Effector CD8-positive, alpha-beta T cell (primary cell): Measurements from ENCODE around the gene THRA.
A peak's percentile ranks its signal among the peaks of the same experiment; 100 is the strongest.

Source experiments
- DNase-seq: peaks from one replicate; lab custom pipeline; 2025; lab: John Stamatoyannopoulos, UW

Gene THRA

DNA sequence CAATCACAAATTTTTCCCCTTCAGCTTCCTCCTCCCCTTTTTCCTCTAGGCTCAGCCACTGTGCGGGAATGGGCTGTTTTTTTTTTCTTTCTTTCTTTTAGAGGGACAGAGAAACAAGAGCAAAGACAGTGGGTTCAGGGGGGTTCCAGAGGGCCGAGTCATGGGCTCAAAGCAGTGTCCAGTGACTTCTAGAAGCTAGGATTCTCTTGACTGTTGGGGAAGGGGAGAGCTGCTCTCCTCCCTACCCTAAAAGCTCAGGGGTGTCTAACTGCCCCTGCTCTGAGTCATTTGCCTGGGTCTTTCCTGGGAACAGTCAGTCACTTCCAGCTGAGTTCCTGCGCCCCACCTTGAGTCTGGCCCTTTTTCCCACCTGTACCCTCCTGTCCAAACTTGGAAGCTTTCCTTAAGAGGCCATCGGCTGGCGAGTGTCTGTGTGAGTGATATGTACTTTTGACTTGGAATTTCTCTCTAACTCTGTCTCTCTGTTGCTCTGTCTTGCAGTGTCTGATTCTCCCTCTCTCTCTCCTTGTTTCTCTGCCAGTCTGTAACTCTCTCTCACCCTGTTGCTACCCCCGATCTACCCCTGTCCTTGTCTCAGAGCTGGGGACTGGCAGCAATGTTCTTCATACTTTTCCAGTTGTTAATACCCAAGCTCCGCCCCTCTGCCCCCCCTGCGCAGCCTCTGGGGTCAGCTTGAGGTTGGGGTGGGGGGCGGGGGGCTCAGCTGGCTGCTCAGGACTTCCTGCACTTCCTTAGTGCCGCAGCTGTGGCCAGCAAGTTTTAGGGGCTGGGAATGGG is 2.4 kb downstream of the THRA start:
- DNase-seq, result no peak

- no peak for DNase-seq
Measured at GRCh38 chr17:40065769-40066510, 3.2 kb downstream of the THRA start.

GRCh38 chr17:40067710-40068109 is 4.9 kb downstream of the THRA start:
- no peak for DNase-seq

DNA sequence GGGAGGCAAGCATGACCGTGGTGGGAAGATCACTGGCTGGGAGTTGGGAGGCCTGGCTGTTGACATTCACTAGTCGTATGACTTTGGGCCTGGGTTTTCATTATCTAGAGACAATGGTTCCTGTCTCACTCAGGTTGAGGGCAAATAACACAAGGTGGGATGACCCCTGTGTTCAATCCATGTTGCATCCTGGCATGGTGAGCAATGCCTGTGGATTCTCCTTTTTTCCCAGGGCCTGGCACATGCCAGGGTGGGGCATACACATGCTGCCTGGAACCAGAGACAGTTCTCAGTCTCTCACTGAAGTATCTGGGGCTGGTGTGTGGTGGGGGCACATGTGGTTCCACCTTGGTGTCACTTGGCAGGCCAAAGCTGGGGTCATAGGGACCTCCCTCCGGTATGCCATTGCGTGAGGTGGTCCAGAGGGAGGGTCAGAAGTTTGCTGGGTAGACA is 5.4 kb downstream of the THRA start:
- DNase-seq, result no peak

GRCh38 chr17:40068584-40068916 is 5.8 kb downstream of the THRA start:
- DNase-seq, result no peak

DNA sequence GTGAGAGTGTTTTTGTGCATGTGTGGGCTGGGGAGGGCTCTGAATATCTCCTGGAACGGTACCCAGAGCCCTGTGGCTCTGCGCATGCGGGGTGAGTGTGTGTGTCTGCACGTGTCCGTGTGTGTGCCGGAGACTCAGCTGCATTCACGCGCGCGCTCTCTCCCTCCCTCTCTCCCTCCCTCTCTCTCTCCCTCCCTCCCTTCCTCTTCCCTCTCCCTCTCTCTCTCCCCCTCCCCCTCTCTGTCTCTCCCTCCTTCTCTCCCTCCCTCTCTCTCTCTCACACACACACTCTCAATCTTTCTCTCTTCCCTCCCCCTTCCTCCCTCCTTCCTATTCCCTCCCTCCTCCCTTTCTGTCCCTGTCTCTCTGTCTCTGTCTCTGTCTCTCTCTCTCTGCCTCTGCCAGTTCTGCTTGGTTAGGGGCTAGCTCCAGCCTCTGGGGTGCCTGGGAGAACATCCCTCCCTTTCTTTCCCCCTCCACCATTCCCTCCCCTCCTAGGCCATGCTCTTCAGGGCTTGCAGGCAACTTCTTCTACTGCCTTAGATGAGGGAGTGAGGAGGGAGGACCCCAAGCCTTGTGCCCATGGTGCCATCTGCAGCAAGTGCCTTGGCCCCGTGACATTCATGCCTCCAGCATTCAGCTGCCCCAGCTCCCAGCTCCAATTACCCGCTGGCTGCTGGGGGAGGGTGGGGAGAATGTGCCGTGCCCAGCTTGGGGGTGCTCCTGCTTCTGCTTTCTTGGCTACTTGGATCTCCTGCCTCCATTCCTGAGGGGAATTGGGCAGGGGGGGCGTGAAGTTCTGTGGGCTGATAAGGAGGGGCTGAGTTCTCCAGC is 6.4 kb downstream of the THRA start:
- DNase-seq, result peak; percentile 46

GRCh38 chr17:40069751-40070708 is 7.3 kb downstream of the THRA start:
- DNase-seq, result peak; percentile 22

GRCh38 chr17:40070709-40071312 is 8.0 kb downstream of the THRA start:
- no peak for DNase-seq

DNA sequence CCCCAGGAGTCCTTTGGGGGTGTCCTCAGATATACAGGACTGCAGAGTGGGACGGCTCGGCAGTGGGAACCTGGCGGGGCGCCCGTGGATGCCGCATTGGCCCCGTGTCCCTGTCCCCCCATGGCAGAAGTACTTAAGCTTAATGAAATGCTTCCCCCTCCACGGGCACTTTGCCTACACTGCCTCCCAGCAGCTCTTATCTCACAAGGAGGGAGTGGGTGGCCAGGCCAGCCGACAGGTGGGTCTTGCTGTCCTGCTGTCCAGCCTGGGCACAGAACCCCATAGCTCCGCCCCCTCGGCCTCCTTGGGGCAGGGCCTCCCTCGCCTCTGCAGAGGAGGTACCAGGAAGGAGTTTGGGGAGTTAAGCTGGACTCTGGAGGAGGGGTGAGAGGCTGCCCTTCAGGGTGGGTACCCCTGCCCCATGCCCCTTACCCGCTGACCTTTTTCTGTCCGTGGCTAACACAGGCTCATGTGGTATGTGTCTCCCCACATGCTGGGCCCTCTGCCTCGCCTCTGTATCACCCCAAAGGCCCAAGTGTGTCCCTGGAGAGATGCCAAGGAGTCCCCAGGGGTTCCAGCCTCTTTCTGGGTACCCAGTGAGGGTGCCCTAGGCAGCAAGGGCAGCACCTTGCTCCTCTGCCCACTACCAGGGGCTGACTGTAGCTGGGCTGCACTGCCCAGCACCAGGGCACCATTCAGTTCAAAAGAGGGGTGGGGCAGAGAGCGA is 8.7 kb downstream of the THRA start:
- DNase-seq, result no peak

GRCh38 chr17:40072040-40072734 is 9.4 kb downstream of the THRA start:
- no peak for DNase-seq

GRCh38 chr17:40072735-40073346 is 10.1 kb downstream of the THRA start:
- DNase-seq, result no peak

DNA sequence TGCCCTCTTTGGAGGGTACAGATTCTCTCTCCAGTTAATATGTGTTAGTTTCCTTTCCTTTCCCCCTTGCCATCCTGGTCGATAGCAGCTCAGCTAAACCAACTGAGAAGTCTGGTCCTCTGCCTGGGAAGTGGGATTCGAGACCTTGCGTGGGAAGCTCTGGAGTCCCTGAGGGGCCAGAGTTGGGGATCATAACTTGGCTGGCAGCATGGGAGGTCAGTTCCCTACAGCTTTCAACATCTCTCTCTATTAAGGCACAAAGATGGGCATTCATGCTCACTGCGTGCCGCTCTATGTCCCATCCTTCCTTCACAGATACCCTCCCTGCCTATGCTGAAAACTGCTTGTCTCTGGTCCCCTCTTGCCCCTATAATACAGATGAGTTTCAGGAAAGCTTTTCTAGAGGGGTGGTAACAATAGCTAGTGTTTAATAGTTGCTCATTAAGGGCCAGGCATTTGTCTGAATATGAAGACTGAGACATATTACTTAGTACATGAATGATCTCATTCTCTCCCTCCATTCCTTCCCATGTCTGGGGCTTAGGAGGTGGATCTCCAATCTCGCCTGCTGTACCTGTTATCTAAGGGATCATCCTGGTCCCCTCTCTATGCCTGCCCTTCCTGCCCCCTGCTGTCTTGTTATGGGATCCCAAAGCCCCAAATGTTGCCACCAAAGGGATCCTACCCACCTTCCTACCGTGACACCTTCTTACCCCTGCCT is 10.8 kb downstream of the THRA start:
- DNase-seq, result no peak

DNA sequence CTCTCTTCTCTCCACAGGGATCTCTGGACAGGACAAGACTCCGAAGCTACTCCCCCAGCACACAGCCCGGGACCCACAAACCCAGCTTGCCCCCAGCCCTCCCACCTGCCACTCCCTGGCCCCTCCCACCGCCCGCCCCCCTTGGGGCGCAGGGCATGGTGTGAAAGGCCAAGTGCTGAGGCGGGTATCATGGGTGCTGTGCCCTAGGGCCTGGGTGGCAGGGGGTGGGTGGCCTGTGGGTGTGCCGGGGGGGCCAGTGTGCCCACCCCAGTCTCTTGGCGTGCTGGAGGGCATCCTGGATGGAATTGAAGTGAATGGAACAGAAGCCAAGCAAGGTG is 11.4 kb downstream of the THRA start:
- no peak for DNase-seq

DNA sequence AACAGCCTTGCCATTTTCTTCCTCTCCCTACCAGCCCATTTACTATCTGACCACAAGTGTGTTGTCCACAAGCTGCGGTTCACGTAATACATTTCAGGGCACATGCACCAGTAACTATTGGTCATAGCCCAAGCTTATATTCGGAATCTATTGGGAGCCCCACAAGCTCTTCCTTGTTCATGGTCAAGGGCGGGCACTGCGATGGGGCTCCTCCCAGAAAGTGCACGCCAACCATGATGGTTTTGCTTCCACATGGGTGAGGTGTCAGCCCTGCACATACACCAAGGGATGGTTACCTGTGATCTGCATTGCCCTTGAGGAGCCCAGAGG is 12.1 kb downstream of the THRA start:
- no peak for DNase-seq

- peak; percentile 65 for DNase-seq
Measured at GRCh38 chr17:40075201-40075941, 12.6 kb downstream of the THRA start.

GRCh38 chr17:40075942-40076498 is 13.3 kb downstream of the THRA start:
- DNase-seq, result no peak

GRCh38 chr17:40076591-40076990 is 13.8 kb downstream of the THRA start:
- no peak for DNase-seq

GRCh38 chr17:40079545-40079944 is 16.8 kb downstream of the THRA start:
- no peak for DNase-seq
